B cell (primary cell): ENCODE measurements around the gene CLCA4. TPM values are rescaled to one million over a fixed set of nuclear protein-coding genes. Genes with fewer than 3 reads are reported as not detected.

Source experiments
- ATAC-seq: fragments of 200-7000 bp; cut with Tn5 transposase; one replicate; pipeline ENCODE4 v1.10.0; 2021; ENCODE audit warnings: low read depth, mild to moderate bottlenecking, moderate number of reproducible peaks, moderate library complexity
- CTCF ChIA-PET: fragments of 350-600 bp; sonication (Branson Sonifier 250); formaldehyde crosslinking; loops from one replicate; lab custom pipeline; 2021; ENCODE audit warnings: antibody characterized with exemption, inconsistent platforms; lab: Charles Lee
- POLR2A ChIA-PET: fragments of 350-600 bp; sonication (Branson Sonifier 250); formaldehyde crosslinking; loops from one replicate; lab custom pipeline; 2021; ENCODE audit warnings: antibody characterized with exemption; lab: Charles Lee
- DNase-seq: peaks from one replicate; pipeline ENCODE4 v3.0.0; 2013
- H2AFZ ChIP-seq: 2 replicates; pipeline ENCODE4 v1.6.1; 2012; ENCODE audit warnings: mild to moderate bottlenecking, low read depth, low read length; ENCODE audit not compliant: insufficient read depth, poor library complexity, severe bottlenecking
- H3K27ac ChIP-seq, 2 donors: 1 replicate in 1 of 2; 2 replicates in 1 of 2; pipeline ENCODE4 v1.5.1; 2012 to 2013; ENCODE audit warnings: low read length in 2 of 2, mild to moderate bottlenecking in 2 of 2, moderate library complexity in 1 of 2
- H3K27me3 ChIP-seq, 4 experiments: fragments of 200-600 bp in 1 of 4; sonication (generic) in 1 of 4; replicated peaks in 1 of 4; 1 replicate in 2 of 4; 2 replicates in 2 of 4; pipeline versions ENCODE4 v1.6.1 to v1.7.0; 2013 to 2016; ENCODE audit warnings: low read length in 3 of 4, mild to moderate bottlenecking in 2 of 4, mixed read lengths in 1 of 4, moderate library complexity in 1 of 4; ENCODE audit not compliant: insufficient read depth in 4 of 4, control insufficient read depth in 3 of 4; ENCODE audit errors: control extremely low read depth in 1 of 4
- H3K36me3 ChIP-seq, 2 experiments: replicated peaks in 1 of 2; 1 replicate in 1 of 2; 2 replicates in 1 of 2; pipeline versions ENCODE4 v1.6.1 to v1.7.1; 2013; ENCODE audit warnings: low read length in 1 of 2; ENCODE audit not compliant: insufficient read depth in 2 of 2, control insufficient read depth in 1 of 2; ENCODE audit errors: control extremely low read depth in 1 of 2, extremely low read depth in 1 of 2
- H3K4me1 ChIP-seq, 2 donors: fragments of 200-600 bp in 1 of 2; sonication (generic) in 1 of 2; 1 replicate in 1 of 2; 2 replicates in 1 of 2; pipeline versions ENCODE4 v1.5.1 to v1.6.1; 2013 to 2017; ENCODE audit warnings: low read length in 2 of 2; ENCODE audit not compliant: control insufficient read depth in 2 of 2, insufficient read depth in 2 of 2
- H3K4me2 ChIP-seq: replicated peaks from 2 replicates; pipeline ENCODE3; 2012; ENCODE audit warnings: mild to moderate bottlenecking, low read depth, low read length; ENCODE audit not compliant: poor library complexity, severe bottlenecking
- H3K4me3 ChIP-seq, 5 experiments: fragments of 200-600 bp in 1 of 5; sonication (generic) in 1 of 5; 1 replicate in 3 of 5; 2 replicates in 2 of 5; pipeline versions ENCODE4 v1.5.1 to v1.7.0; 2011 to 2016; ENCODE audit warnings: low read length in 4 of 5, mild to moderate bottlenecking in 4 of 5, low read depth in 2 of 5, control low read depth in 1 of 5, moderate library complexity in 1 of 5; ENCODE audit not compliant: insufficient read depth in 1 of 5; ENCODE audit errors: control extremely low read depth in 1 of 5, extremely low read depth in 1 of 5
- H3K79me2 ChIP-seq: fragments of 200-600 bp; sonication (generic); one replicate; pipeline ENCODE4 v1.6.0; 2016; ENCODE audit warnings: low read length; ENCODE audit not compliant: control insufficient read depth, insufficient read depth
- H3K9ac ChIP-seq: fragments of 200-600 bp; sonication (generic); 2 replicates; pipeline ENCODE4 v1.6.1; 2017; ENCODE audit warnings: mild to moderate bottlenecking, low read length, moderate library complexity
- H3K9me3 ChIP-seq, 3 donors: one replicate each; pipeline versions ENCODE4 v1.6.1 to v1.7.1; 2013; ENCODE audit warnings: low read length in 2 of 3; ENCODE audit not compliant: control insufficient read depth in 2 of 3, insufficient read depth in 1 of 3; ENCODE audit errors: control extremely low read depth in 1 of 3
- H4K20me1 ChIP-seq: 2 replicates; pipeline ENCODE4 v1.6.0; 2012; ENCODE audit warnings: mild to moderate bottlenecking, low read length; ENCODE audit not compliant: insufficient read depth, control insufficient read depth, poor library complexity, severe bottlenecking
- H3K27ac Mint-ChIP-seq: one replicate; pipeline ENCODE4 v1.8.0; 2021; ENCODE audit warnings: mixed read lengths
- H3K27me3 Mint-ChIP-seq: one replicate; pipeline ENCODE4 v1.8.0; 2021; ENCODE audit warnings: mixed read lengths
- H3K4me1 Mint-ChIP-seq: one replicate; pipeline ENCODE4 v1.8.0; 2021; ENCODE audit warnings: mixed read lengths
- H3K4me3 Mint-ChIP-seq: one replicate; pipeline ENCODE4 v1.8.0; 2021; ENCODE audit warnings: mixed read lengths
- H3K9me3 Mint-ChIP-seq: one replicate; pipeline ENCODE4 v1.8.0; 2022; ENCODE audit warnings: mixed read lengths; ENCODE audit not compliant: insufficient read depth
- CTCF ChIP-seq: fragments of 200-600 bp; IDR thresholded peaks from one replicate; pipeline ENCODE4 v1.8.0; 2022; ENCODE audit warnings: antibody characterized with exemption, mild to moderate bottlenecking
- EZH2 ChIP-seq: IDR thresholded peaks from 2 replicates; pipeline ENCODE4 v1.6.1; 2012; ENCODE audit warnings: borderline replicate concordance, low read depth, mild to moderate bottlenecking, moderate library complexity, low read length; ENCODE audit not compliant: insufficient read depth, poor library complexity, severe bottlenecking
- WGBS: methylation state at CpG from one replicate; pipeline ENCODE4 v1.1.5; 2013; ENCODE audit warnings: missing lambda C conversion rate; ENCODE audit not compliant: insufficient coverage; 5-methylcytosine and 5-hydroxymethylcytosine counted together
- intact Hi-C: fragments of 100-400 bp; cut with micrococcal nuclease; formaldehyde crosslinking; loops from one replicate; pipeline ENCODE4 v1.10.0; 2022
- polyA plus RNA-seq: library from polyadenylated mRNA; depleted of rRNA; stranded (reverse); fragments of >200 nt; gene quantifications from 2 replicates; pipeline ENCODE4 v1.2.3, GENCODE V29; 2012
- total RNA-seq, 2 donors: library from RNA; stranded (reverse); fragments of 120-200 nt in 1 of 2; gene quantifications; 1 replicate in 1 of 2; 2 replicates in 1 of 2; pipeline versions ENCODE4 v1.2.3 to v1.2.4, GENCODE V29; 2013 to 2022

The CLCA4 gene
- total and polyA plus RNA-seq, 2 donors (not counting 1 experiment from before 2014, with no cell fraction given) = not detected

- no peaks in the 10 kb centered on the region for H3K79me2 ChIP-seq
- ATAC-seq = no peak
- no peaks in the 10 kb centered on the region for H3K36me3 ChIP-seq
- H3K4me2 ChIP-seq = no peak overlapping the region
- H3K4me3 ChIP-seq = peak overlapping the region in 1 of 5 experiments; percentile 51
- POLR2A ChIA-PET = no interaction called here
- H3K4me3 Mint-ChIP-seq = no peak overlapping the region
- H3K27me3 Mint-ChIP-seq = peaks cover 28% of the 10 kb centered on the region
- H3K9me3 Mint-ChIP-seq = no peaks in the 10 kb centered on the region
- peak; percentile 22 for DNase-seq
- CTCF ChIA-PET = interaction anchor here (2.1 to 6.7 kb wide), 2 partner anchors 121 to 125 kb away, joined by 7 to 53 read pairs; no protein-coding TSS in a partner anchor
- WGBS = 73% methylated on average over 17 of the region's 18 CpGs
- H3K27ac Mint-ChIP-seq = no peak overlapping the region
- TF ChIP-seq CTCF (no peak), EZH2 (no peak)
- intact Hi-C loops = loop anchor here (5.0 kb wide), 1 partner anchor 329 kb away; no protein-coding TSS in a partner anchor
- peaks cover 0 to 11% (median 4%) of the 10 kb centered on the region in 4 experiments for H3K27me3 ChIP-seq
- peaks cover 0 to 21% of the 10 kb centered on the region in 2 donors for H3K4me1 ChIP-seq
- H3K4me1 Mint-ChIP-seq = peaks cover 8% of the 10 kb centered on the region
- no peaks in the 10 kb centered on the region for H4K20me1 ChIP-seq
- no peaks in the 10 kb centered on the region for H3K9me3 ChIP-seq
- peak overlapping the region; percentile 9 for H2AFZ ChIP-seq
- H3K27ac ChIP-seq = no peak overlapping the region
- peak overlapping the region; percentile 40 for H3K9ac ChIP-seq
Measured at GRCh38 chr1:86503406-86504136, 43.3 kb upstream of the CLCA4 start.

- no peak overlapping the region for H3K27ac ChIP-seq
- H3K4me1 ChIP-seq = peaks cover 0 to 21% of the 10 kb centered on the region in 2 donors
- TF ChIP-seq EZH2 = no peak
- no peak for TF ChIP-seq CTCF
- no peaks in the 10 kb centered on the region for H3K36me3 ChIP-seq
- ATAC-seq = no peak
- intact Hi-C loops = loop anchor here (5.0 kb wide), 1 partner anchor 328 kb away; no protein-coding TSS in a partner anchor
- no peaks in the 10 kb centered on the region for H3K79me2 ChIP-seq
- Mint-ChIP-seq H3K9me3 (no peaks in the 10 kb centered on the region), H3K4me3 (no peak overlapping the region), H3K4me1 (peaks cover 8% of the 10 kb centered on the region), H3K27ac (no peak overlapping the region), H3K27me3 (peaks cover 25% of the 10 kb centered on the region)
- H3K27me3 ChIP-seq = peaks cover 0 to 11% (median 4%) of the 10 kb centered on the region in 4 experiments
- WGBS = 34% methylated on average over 8 of the region's 9 CpGs
- H3K9ac ChIP-seq = no peak overlapping the region
- H3K9me3 ChIP-seq = no peaks in the 10 kb centered on the region
- no peak overlapping the region for H3K4me3 ChIP-seq
- POLR2A ChIA-PET = no interaction called here
- no peaks in the 10 kb centered on the region for H4K20me1 ChIP-seq
- peak overlapping the region; percentile 9 for H2AFZ ChIP-seq
- no peak overlapping the region for H3K4me2 ChIP-seq
- CTCF ChIA-PET = interaction anchor here (0.7 to 6.7 kb wide), 5 partner anchors 30 to 202 kb away, joined by 4 to 53 read pairs (median 7); no protein-coding TSS in a partner anchor
- peak; percentile 17 for DNase-seq
Measured at GRCh38 chr1:86504137-86504479, 42.8 kb upstream of the CLCA4 start.
